HG02678 (cell line): Measurements from ENCODE around the gene NTSR1.

Experiments used
- ATAC-seq: cut with Tn5 transposase; IDR thresholded peaks from one replicate; pipeline ENCODE4 v1.9.1; 2021; ENCODE audit warnings: mild to moderate bottlenecking, moderate library complexity; ENCODE audit not compliant: unreplicated experiment

NTSR1 gene

DNA sequence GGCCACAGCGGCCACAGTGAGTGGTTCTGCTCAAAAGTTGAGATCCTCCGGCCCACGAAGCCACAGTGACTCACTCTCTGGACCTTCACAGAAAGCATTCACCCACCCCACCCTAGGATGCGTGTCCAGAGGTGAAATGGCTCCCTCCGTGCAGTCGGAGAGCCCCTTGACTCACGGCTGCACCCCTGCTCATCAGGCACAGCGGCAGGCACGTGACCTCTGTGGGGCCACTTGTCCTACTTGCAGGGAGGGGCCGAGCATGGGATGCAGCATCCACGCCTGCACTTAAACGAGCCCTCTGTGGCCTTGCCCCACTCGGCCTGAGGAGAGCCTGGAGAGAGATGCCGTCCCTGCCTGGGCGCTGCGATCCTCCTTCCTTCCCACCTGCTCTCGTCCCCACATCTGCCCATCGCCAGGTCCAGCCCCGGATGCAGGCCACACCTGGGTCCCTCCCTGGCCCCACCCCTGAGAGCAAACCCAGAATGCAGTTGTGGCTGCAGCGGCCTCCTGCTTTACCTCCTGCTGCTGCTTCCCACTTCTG is 28.7 kb downstream of the NTSR1 start:
- no peak for ATAC-seq

DNA sequence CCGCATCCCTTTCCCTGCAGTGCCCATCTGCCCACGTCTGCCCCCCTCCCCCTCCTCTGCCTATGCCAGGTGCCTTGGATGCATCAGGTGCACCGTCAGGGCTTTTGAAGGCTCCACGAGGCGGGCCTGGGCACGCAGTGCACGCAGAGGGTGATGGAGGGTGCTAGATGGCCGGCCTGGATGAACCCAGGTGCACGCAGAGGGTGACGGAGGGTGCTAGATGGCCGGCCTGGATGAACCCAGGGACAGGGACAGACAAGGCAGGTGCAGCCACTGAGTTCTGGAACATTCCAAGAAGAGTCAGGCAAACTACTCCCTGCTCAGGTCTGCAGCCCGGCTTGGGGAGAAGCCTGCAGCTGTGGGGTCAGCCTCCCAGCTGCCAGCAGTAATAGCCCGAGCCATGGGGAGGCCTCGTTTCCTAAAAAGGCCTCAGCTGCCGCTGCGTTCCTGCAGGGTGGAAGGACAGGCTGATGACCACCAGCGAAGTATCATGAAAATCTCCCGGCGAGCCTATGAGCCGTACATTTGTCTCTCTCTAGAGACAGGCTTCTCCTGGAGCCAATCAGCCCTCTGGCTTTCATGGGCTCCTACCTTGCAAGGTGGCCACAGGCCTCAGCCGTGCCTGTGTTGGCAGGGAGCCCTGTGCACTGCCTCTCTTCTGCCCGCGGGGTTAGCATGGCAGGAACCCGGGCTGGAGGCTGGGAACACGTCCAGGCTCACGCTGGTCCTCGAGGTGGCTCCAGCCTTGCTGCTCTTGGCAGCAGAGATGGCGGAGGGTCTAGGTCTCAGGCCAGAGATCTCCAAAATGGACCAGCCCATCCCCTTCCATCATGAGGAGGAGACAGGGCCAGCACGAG is 29.6 kb downstream of the NTSR1 start:
- no peak for ATAC-seq

DNA sequence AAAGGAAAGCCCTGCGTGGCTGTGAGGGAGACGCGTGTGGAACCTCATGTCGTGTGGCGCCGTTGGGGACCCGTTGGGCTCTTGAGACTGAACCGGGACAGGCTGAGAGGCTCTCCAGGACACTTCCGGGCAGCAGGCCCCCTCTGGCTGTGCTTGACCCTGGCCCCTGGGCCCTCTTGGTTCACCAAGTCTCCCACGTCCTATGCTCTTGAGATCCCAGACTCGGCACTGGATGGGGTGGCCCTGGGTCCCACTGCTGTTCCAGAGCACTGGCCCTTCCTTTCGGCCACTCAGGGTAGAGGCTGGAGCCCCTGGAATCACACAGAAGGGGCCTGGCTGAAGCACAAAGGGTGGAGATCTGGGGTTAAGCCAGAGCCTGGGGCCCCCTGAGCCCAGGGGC is 30.4 kb downstream of the NTSR1 start:
- ATAC-seq, result no peak

DNA sequence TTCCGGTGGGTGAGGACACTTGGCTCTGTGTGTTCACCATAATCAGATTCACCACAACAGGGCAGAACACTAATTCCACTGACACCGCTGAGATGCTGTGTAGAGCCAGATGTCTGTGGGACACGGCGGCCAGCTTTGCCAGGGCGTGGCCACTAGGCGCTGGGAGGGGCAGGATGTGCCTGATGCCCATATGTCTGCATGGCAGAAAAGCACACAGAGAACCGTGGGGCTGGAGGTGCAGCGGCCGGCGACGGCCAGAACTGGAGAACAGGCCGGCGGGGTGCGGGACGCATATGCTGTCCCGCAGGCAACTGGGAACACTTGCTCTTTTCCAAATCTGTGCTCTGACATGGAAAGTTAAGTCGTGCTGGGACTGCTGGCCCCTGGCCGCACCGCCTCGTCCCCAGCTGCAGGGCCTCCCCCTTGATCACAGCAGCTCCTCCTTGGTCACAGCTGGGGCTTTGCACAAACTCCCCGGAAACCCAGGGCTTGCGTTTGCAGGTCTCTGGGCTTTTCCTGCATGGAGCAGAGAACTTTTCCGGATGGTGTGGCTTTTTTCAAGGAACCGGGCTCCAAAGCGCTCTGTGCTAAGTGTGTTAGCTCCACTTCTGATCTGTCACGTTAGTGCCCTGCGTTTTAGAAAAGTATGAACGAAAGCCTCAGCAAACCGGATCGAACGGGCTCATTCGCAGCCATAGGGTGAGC is 31.1 kb downstream of the NTSR1 start:
- no peak for ATAC-seq

DNA sequence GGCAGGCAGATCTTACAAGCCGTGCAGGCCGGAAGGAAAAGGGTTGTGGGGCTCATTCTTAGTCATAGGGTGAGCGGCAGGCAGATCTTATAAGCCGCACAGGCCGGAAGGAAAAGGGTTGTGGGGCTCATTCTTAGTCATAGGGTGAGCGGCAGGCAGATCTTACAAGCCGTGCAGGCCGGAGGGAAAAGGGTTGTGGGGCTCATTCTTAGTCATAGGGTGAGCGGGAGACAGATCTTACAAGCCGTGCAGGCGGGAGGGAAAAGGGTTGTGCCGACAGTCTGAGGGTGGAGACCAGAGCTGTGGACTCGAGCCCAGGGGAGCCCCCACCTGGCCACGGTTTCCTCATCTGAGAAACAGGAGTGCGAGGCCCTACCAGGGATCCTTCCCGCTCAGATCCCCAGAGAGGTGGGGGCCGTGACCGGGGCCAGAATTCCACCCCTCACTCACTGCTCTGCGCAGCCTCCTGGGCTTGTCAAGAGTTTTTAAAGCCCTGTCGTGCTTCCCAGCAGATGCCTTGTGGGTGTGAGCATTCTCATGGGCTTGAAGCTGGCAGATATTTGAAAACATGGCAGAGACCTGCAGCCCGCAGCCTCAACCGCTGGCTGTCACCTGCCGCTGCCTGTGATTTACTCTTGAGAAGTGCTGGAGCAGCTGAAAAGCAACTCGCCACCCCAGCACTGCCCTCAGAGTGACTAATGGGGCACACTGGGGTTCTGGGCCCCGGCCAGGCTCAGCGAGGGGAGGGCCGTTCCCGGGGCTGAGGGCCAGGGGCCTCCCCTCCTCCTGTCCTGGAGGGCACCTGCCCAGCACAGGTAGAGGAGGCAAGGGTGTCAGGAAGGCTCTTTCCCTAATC is 31.9 kb downstream of the NTSR1 start:
- no peak for ATAC-seq

DNA sequence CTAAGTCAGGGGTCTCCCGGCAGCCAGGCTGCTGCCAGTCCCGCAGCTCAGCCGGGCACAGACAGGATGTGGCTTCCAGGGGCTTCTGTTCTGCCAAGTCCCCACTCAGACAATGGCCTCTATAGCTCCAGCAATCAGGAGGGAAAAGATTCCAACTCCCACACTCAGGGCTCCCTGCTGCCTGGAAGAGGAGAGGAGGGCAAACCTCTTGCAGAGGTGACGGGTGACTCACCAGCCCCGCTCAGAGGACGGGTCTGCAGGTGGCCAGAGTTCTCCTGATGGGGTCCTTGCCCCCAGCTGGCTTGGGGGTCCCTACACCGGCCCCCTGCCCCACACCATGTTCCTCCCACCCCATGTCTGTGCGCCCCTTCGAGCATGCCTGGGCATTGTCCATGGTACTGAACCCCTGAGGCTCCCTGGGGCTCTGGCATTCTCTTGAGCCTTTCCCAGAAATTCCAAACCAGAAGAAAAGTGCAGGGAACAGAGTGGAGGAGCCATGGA is 32.6 kb downstream of the NTSR1 start:
- no peak for ATAC-seq

DNA sequence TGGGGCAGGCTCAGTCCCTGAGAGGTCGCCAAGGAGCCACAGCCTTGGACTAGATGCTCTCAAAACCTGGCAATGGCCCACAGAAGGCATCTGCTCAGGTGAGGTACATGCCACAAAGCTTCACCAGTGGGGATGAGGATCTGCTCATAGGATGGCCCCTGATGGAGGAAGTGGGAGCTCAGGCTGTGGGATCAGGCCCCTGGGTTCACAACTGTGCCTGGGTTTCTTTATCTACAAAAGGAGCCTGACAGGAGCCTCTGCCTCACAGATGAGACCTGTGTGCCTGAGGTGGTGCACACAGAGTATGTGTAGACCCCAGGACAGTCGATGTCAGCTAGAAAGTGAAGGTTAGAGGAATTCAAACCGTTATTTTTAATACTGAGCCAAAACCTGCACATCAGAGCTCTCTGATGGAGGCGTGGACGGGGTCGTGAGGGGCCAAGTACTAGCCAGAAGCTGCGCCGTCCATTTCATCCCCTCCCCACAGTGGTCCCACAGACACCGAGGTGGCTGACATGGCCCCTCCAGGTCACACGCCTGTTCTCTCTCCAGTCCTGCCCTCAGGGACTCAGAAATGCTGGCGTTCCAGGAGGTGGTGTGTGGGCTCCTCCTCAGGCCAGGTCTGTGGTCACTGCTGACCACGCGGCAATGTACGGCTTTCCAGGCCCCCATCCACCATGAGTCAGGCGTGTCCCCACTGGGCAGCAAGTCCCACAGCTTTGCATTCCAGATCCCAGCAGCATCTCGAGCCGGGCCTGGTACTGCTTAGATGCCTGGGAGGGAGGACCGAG is 33.3 kb downstream of the NTSR1 start:
- ATAC-seq, result no peak

DNA sequence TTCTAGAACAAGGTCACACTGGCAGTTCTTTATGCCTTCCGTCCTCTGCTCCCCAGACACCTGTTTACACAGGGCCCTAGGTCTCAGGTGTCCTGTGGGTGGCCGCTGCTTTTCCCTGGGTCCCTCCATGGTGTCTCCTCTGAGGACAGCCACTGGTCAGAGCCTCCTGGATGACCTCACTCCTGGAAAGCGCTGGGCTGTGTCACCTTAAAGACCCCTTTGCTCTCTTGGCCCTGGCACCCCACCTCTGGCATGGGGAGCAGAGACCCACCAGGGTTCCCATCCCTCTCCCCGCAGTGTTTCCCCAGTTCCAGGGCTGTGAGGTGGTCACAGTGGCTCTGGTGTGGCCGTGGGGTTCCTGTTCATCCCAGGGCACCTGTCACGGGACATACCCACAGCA is 33.9 kb downstream of the NTSR1 start:
- ATAC-seq, result no peak

DNA sequence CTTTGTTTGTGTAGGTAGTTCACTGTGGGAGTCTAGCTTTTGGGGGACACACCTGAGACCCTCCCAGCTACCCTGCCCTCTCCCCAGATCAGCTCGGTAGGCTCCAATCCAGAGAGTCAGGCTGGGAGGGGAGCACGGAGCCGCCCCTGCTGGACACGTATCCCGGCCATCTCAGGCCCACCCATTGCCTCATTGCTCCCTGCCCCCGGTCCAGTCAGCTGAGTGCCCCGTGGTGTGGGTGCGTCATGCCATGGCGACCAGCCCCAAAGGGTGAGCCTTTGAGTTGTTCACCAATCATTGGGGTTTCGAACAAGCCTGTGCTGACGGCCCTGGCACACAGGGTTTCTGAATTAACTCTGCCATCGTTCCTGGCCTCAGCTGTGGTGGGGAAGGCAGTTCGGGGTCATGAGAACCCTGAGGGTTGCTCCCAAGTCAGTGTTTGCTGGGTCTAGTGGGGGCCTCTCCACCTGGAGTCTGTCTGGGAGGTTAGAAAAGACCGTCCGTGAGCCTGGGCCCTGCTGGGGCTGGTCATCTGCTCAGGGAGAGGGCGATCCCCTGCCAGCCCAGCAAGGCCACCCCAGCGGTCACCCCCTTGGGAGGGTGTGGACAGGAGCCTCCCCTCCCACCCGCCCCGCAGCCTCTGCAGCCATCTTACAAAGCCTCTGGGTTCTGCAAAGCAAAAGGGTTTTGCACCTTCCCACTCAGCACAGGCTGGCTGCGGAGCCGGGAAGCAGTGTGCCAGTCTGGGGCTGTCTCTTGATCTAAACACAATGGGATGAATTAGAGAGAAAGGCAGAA is 34.5 kb downstream of the NTSR1 start:
- ATAC-seq, result no peak

DNA sequence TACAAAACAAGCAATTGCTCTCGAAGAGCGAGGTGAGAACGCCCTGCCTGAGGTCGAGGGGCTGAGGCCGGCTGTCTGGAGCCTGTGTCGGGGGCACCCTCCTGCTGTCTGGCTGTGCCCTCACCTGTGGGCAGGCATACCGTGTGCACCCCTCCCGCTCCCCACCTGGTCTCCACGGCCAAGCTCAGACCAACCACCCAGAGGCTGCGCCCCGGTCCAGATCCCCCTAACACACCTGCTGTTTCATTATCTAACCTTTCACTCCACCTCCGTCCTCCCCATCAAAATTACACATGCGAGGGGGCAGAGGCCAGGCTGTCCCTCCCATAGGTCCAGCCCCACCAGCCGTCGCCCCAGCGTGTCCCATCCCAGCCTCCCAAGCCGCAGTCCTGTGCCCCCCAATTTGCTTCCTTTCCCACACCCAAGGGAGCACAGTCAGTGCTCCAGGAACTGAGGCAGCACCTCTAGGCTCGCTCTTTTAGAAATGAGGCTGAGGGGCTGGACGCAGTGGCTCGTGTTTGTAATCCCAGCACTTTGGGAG is 35.2 kb downstream of the NTSR1 start:
- ATAC-seq, result no peak

DNA sequence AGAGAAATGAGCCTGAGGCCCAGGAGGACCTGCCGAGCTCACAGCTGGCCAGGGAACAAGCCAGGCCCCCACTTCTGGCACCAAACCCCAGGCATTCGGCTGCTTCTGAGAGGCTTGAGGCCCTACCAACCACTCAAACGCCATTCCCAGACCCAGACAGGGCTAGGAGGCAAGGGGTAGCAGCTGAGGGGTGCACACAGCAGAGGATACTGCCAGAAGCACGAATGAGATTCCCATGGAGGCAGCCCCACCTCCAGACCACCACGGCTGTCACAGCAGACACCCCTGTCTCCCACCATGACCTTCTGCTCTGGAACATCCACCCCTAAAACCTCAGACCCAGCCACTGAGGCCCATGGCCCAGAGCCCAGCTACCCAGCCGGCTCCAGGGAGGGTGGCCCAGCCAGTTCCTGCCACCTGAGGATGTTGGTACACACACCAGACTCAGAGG is 36.1 kb downstream of the NTSR1 start:
- ATAC-seq, result no peak

DNA sequence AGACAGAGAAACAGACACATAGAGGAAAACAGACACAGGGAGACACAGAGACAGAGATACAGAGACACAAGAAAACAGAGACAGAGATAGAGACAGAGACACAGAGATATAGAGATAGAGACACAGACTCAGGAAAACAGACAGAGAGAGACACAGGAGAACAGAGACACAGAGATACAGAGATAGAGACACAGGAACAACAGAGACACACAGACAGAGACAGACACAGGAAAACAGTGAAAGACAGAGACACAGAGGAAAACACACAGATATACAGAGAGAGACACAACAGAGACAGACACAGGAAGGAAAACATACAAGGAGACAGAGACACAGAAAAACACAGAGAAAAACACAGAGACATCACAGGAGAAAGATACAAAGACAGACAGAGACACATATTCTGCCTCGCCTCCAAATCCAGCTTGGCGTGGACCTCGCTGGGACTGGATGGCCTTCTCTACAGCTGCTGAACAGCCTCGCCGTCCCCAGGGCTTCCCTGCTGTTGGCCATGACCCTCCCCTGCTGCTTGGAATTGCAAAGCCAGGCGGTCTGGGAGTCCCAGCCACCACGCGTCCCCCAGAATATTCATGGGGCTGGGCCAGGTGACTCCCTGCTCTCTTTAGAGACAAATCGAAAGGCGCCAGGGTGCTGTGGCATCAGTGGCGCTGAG is 36.8 kb downstream of the NTSR1 start:
- ATAC-seq, result no peak

DNA sequence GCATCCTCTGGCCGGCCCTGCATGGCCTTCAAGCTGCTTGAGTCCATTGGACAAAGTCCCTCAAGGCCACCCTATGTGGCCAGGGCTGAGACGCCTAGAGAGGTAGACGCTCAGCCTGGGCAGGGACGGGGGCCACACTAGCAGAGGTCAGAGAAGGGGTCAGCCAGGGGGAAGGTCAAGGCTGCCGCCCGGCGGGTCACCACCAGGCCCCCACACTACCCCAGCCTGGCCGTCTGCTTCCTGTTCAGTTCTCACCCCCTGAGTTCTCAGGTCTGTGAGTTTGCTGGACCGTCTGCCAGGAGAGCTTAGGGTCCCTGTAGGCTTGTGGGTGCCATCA is 37.3 kb downstream of the NTSR1 start:
- no peak for ATAC-seq

DNA sequence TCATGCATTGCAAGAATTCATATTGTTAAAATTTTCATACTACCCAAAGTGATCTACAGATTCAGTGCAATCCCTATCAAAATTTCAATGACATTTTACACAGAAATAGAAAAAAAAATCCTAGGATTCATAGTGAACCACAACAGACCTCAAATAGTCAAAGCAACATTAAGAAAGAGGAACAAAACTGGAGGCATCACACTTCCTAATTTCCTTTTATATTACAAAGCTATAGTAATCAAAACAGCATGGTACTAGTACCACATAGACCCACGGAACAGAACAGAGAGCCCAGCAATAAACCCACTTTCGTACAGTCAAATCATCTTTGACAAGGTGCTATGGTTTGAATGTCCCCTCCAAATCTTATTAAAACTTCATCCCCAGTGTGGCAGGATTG is 39.7 kb downstream of the NTSR1 start:
- no peak for ATAC-seq

DNA sequence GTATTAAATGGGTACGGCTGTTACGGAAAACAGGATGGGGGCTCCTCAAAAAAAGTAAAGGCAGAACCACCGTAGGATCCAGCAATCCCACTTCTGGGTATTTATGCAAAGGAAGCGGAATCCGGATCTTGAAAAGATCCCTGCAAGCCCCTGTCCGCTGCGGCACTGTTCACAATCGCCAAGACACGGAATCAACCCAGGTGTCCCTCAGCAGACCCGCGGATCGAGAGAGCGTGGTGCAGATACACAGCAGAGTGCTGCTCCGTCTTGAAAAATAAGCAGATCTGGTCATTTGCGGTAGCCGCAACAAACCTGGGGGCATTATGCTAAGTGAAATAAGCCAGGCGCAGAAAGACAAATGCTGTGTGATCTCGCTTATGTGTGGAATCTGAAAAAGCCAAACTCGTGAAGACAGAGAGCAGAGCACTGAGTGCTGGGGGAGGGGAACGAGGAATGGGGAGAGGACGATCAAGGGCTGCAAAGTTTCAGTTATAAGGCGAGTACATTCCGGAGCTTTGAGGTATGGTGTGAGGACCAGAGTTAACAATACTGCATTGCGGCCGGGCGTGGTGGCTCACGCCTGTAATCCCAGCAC is 41.3 kb downstream of the NTSR1 start:
- no peak for ATAC-seq

DNA sequence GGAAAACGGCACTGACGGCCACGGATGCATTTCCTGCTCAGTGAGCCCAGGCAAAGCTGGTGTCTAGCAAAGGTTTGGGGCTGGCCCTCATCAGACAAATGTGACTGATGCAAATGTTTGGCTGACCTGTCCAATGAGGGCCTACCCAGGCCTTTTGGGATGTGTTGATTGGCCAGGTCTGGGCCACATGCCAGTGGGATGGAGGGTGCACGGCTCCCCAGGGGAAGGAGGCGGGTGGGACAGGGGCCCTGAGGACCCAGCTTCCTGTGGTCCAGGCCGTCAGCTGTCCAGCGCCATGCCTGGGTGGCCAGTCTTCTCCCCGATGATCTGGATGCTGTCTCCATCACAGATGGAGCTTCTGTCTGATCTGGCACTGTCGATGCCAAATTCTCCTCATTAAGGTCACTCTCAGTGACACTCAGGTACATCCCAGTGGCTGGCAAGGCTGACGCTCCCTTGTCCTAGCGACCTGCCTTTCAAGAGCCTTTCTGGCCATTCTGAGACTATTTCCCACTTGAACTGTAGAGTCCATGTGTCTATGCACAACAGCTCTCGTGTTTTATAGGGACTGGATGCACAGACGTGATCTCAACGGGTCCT is 43.0 kb downstream of the NTSR1 start:
- no peak for ATAC-seq

DNA sequence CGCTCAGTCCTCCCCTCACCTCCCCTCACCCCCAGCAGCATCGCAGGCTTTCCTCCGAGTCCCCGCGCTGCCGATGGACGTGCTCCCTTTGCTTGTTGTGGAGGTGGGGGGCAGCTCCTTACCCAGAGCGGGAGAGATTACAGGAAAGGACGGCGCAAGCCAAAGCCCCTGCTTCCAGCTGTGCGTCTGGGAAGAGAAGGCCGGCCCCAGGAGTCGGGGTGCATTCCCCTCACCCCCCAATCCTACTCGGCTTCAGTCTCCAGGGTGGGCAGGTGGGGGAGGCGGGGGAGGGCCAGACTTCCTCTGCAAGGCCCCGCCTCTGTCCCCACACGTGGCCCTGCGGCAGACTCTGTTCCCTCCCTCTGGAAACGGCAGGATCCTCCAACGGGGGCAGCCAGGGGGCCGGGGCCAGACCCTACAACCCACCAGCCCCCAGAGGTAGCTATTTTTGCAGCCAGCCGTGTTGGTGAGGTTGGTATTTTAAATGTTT is 43.6 kb downstream of the NTSR1 start:
- no peak for ATAC-seq
